ENCODE measurements around the gene RBKS. TPM values are rescaled to one million over a fixed set of nuclear protein-coding genes. Genes with fewer than 3 reads are reported as not detected.

Gene RBKS
- total RNA-seq, 1 experiment from 2014 or later = 3.3 TPM

DNA sequence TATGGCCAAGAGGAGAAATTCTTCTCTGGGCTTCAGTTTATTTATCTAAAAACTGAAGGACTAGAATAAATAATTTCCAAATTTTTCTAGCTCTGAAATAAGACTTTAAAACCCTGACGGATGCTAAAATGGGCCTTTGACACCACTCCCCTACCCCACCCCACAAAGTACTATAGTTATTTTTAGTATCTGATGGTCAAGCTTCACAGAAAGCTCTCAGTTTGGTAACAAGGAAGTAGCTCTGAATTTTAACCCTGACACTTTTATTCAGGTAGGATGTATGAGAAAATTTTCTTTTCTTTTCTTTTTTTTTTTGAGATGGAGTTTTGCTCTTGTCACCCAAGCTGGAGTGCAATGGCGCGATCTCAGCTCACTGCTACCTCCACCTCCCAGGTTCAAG lies 2.4 kb downstream of the RBKS start:
- Mint-ChIP-seq H3K9me3 (ENCODE audit: low read depth, unreplicated experiment) (peaks cover under 1% of the 10 kb centered on the region), H3K27ac (ENCODE audit: unreplicated experiment) (peak overlapping the region; percentile 97), H3K36me3 (ENCODE audit: insufficient read depth, unreplicated experiment) (peaks cover 26% of the 10 kb centered on the region), H3K27me3 (ENCODE audit: unreplicated experiment) (no peaks in the 10 kb centered on the region), H3K4me3 (ENCODE audit: low read depth, unreplicated experiment) (no peak overlapping the region), H3K4me1 (ENCODE audit: low read depth, unreplicated experiment) (peaks cover 33% of the 10 kb centered on the region)
- no TSS peak for BruUV-seq (replicated peaks)
- no peak for DNase-seq
- intact Hi-C loops (cut with micrococcal nuclease; ENCODE audit: unreplicated experiment) = loop anchor here (2.0 kb wide), 1 partner anchor 509 kb away; no protein-coding TSS in a partner anchor
- no peak for TF ChIP-seq CTCF (IDR thresholded peaks at IDR 0.05; ENCODE audit: unreplicated experiment)
- CTCF ChIA-PET = no interaction called here

DNA sequence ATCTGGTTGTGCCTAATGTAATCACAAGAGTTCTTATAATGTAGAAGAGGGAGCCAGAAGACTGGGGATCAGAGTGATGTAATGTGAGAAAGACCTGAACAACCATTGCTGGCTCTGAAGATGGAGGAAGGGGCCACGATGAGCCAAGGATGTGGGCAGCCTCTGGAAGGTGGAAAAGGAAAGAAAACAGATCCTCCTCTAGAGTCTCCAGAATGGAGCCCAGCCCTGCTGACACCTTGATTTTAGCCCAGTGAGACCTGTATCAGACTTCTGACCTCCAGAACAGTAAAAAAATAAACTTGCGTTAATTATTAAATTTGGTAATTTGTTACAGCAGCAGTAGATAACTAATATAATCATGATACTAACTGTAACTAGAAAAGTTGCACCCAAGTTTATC lies 3.1 kb downstream of the RBKS start:
- BruUV-seq (replicated peaks) = no TSS peak
- H3K4me1 Mint-ChIP-seq (ENCODE audit: low read depth, unreplicated experiment) = peaks cover 40% of the 10 kb centered on the region
- CTCF ChIA-PET = no interaction called here
- TF ChIP-seq CTCF (IDR thresholded peaks at IDR 0.05; ENCODE audit: unreplicated experiment) = no peak
- no peaks in the 10 kb centered on the region for H3K27me3 Mint-ChIP-seq (ENCODE audit: unreplicated experiment)
- peak overlapping the region; percentile 5 for H3K4me3 Mint-ChIP-seq (ENCODE audit: low read depth, unreplicated experiment)
- intact Hi-C loops (cut with micrococcal nuclease; ENCODE audit: unreplicated experiment) = loop anchor here (2.0 kb wide), 1 partner anchor 510 kb away; no protein-coding TSS in a partner anchor
- H3K9me3 Mint-ChIP-seq (ENCODE audit: low read depth, unreplicated experiment) = peaks cover 4% of the 10 kb centered on the region
- H3K27ac Mint-ChIP-seq (ENCODE audit: unreplicated experiment) = peak overlapping the region; percentile 4
- peaks cover 26% of the 10 kb centered on the region for H3K36me3 Mint-ChIP-seq (ENCODE audit: insufficient read depth, unreplicated experiment)
- DNase-seq = no peak

DNA sequence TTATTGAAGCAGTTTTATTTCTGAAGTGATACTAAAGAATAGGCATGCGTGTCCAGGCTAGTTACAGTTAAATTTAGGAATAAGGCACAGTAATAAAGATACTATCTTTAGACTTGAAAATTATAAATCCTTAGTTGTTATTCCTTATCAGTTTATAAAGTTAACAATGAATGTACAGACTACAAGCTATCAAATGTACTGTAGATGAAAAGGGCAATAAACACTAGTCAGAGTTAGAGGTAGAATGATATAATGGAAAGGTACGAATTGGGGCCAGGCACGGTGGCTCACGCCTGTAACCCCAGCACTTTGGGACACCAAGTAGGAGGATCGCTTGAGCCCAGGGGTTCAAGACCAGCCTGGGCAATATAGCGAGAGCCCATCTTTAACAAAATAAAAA lies 3.9 kb downstream of the RBKS start:
- intact Hi-C loops (cut with micrococcal nuclease; ENCODE audit: unreplicated experiment) = loop anchor here (2.0 kb wide), 1 partner anchor 510 kb away; no protein-coding TSS in a partner anchor
- H3K4me3 Mint-ChIP-seq (ENCODE audit: low read depth, unreplicated experiment) = no peak overlapping the region
- BruUV-seq (replicated peaks) = no TSS peak
- DNase-seq = no peak
- TF ChIP-seq CTCF (IDR thresholded peaks at IDR 0.05; ENCODE audit: unreplicated experiment) = no peak
- H3K9me3 Mint-ChIP-seq (ENCODE audit: low read depth, unreplicated experiment) = peaks cover 4% of the 10 kb centered on the region
- peaks cover 20% of the 10 kb centered on the region for H3K36me3 Mint-ChIP-seq (ENCODE audit: insufficient read depth, unreplicated experiment)
- H3K4me1 Mint-ChIP-seq (ENCODE audit: low read depth, unreplicated experiment) = peaks cover 47% of the 10 kb centered on the region
- H3K27ac Mint-ChIP-seq (ENCODE audit: unreplicated experiment) = peak overlapping the region; percentile 4
- CTCF ChIA-PET = no interaction called here
- H3K27me3 Mint-ChIP-seq (ENCODE audit: unreplicated experiment) = no peaks in the 10 kb centered on the region

- Mint-ChIP-seq H3K4me1 (ENCODE audit: low read depth, unreplicated experiment) (peaks cover 47% of the 10 kb centered on the region), H3K27me3 (ENCODE audit: unreplicated experiment) (no peaks in the 10 kb centered on the region), H3K4me3 (ENCODE audit: low read depth, unreplicated experiment) (no peak overlapping the region), H3K36me3 (ENCODE audit: insufficient read depth, unreplicated experiment) (peaks cover 13% of the 10 kb centered on the region), H3K27ac (ENCODE audit: unreplicated experiment) (peak overlapping the region; percentile 4), H3K9me3 (ENCODE audit: low read depth, unreplicated experiment) (peaks cover 4% of the 10 kb centered on the region)
- BruUV-seq (replicated peaks) = no TSS peak
- intact Hi-C loops (cut with micrococcal nuclease; ENCODE audit: unreplicated experiment) = loop anchor here (2.0 kb wide), 1 partner anchor 511 kb away; no protein-coding TSS in a partner anchor
- no peak for TF ChIP-seq CTCF (IDR thresholded peaks at IDR 0.05; ENCODE audit: unreplicated experiment)
- no peak for DNase-seq
- CTCF ChIA-PET = no interaction called here
Measured at GRCh38 chr2:27885661-27886060, 4.5 kb downstream of the RBKS start.
